CD4-positive, alpha-beta T cell treated with Interleukin-10 for 1 hour (primary cell): Measurements from ENCODE around the gene SYTL5.

Experiments used
- DNase-seq: peaks from one replicate; pipeline ENCODE4 v3.0.0-alpha.2; 2020

Gene SYTL5

DNA sequence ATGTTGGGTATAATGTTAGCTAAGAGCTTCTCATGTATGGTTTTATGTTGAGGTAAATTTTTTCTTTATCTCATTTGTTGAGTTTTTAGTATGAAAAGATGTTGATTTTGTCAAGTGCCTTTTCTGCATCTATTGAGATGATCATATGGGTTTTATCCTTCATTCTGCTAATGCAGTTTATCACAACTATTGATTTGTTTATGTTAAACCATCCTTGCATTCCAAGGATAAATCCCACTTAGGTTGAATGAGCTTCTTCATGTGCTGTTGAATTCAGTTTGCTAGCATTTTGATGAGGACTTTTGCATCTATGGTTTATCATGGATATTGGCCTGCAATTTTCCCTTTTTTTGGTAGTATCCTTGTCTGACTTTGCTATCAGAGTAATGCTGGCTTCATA is 93.3 kb downstream of the SYTL5 start:
- DNase-seq: no peak

DNA sequence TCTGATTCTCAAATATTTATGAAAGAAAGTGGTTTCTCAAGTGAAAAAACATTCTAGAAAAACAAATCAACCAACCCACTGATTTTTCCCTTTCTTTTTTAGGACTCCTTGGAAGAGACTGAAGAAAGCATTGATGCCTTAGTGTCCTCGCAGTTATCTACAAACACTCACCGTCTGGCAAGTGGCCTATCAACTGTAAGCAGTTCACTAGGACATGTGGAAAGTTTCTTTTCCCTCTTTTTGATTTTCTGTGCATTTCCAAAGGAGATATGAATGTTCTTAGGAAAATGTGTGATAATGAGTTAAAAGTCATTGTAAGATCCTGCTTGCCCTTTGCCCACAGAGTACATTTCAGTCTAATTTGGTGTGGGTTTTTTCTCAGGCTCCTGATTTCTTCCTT is 95.9 kb downstream of the SYTL5 start:
- DNase-seq: no peak

DNA sequence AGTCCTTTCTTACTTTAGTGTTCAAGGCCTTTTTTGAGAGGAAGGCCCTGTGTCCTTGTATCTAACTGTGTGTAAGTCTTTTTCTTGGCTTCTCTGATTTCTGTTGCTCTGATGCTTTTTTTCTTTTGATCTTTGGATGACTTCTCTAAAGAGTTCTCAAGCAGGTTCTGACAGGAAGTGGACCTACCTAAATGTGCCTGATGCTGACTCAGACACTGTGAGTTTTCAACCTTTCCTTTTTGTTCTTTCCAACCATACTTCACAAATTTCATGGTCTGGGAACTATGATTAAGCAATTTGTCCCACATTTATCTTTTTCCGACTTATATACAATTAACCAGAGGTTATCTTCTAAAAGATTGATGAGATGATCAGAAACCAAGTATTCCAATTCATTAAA is 96.5 kb downstream of the SYTL5 start:
- no peak for DNase-seq

DNA sequence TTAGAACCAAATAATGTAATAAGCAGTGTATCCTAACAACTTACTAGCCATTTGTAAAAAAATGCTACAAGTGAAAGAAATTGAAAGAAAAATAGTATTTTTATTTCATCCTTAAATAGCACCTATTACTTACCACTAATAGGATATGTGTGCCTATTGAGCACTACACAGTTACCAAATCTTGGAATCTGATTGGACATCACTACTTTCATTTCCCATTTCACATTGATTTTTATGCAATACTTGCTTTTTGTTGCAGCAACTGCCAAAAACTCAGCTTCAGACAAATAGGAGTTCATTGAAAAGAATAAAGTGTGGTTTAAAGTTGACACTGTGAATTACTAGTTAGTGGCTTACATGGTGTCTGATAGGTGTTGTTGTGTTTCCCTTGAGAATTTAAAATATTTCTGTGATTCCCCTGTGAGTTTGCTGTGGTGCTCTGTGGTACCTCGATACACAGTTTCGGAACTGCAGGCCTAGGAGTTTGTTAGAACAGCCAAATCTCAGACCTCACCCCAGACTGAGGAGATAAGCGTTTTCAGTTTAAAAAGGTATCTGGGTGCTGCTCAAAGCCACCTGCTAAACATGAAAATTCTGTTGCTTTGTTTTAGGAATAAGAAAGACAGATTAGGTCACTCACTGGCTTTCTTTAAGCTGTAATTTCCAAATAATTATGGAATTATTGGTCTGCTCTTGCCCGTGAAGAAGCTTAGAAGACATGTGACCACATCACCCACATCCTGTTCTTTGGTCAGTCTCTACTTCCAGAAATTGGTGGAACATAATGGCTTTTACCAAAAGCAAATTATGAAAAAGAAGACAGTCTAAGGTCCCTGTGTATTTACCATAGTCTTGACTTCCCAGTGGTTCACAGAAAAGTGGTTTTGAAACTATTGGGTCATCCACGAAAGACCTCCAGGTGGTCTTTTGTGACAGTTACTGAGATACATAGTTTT is 97.8 kb downstream of the SYTL5 start:
- no peak for DNase-seq

DNA sequence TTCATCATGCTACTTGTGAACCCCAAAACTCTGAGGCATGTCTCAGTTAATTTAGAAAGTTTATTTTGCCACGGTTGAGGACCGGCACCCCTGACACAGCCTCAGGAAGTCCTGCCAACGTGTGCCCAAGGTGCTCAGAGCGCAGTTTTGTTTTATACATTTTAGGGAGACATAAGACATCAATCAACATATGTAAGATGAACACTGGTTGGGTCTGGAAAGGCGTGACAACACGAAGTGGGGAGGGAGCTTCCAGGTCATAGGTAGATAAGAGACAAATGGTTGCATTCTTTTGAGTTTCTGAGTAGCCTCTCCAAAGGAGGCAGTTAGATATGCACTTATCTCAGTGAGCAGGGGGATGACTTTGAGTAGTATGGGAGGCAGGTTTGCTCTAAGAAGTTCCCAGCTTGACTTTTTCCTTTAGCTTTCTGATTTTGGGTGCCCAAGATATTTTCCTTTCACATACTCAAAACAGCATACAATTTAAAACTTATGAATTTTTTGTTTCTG is 98.9 kb downstream of the SYTL5 start:
- DNase-seq: no peak

DNA sequence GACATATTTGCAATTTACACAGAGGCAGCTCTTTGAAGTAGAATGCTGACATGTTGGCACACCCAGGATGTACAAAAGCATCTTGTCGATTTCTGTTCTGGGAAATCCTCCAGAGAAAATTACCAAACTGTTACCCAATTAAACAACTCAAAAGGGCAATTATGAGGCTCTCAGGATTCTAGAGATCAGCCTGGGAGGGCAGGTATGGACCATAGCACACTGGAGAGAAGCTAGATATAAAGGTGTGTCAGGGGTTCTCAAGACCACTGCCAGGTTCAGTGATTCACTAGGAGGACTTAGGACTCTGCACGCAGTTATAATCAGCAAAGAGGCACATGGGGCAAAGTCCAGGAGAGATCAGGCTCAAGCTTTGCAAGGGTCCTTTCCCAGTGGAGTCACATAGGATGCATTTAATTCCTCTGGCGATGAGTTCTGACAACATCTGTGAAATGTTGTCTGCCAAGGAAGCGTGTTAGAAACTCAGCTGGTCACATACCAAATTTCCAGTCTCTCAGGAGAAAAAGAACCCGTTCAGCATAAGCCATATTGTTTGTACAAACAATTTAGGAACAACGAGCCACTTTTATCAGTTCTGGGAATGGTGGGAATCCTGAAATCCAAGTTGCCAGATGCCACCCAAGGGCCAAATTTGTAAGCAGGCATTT is 100.8 kb downstream of the SYTL5 start:
- DNase-seq: no peak

DNA sequence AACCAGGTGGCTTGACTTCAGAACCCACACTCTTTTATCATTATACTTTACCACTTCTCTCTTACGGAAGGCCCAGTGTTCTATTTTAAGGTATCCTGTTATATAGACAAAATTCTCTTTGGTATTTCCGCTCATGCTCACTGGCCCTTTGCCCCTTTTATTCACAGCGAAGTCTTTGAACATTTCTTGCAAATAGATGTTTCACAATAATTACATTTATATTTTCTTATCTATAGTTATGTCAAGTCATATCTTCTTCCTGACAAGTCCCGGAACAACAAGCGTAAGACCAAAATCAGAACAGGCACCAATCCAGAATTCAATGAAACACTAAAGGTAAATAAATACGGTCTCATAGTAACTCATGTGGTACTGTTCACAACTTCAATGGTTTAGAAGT is 102.0 kb downstream of the SYTL5 start:
- no peak for DNase-seq

DNA sequence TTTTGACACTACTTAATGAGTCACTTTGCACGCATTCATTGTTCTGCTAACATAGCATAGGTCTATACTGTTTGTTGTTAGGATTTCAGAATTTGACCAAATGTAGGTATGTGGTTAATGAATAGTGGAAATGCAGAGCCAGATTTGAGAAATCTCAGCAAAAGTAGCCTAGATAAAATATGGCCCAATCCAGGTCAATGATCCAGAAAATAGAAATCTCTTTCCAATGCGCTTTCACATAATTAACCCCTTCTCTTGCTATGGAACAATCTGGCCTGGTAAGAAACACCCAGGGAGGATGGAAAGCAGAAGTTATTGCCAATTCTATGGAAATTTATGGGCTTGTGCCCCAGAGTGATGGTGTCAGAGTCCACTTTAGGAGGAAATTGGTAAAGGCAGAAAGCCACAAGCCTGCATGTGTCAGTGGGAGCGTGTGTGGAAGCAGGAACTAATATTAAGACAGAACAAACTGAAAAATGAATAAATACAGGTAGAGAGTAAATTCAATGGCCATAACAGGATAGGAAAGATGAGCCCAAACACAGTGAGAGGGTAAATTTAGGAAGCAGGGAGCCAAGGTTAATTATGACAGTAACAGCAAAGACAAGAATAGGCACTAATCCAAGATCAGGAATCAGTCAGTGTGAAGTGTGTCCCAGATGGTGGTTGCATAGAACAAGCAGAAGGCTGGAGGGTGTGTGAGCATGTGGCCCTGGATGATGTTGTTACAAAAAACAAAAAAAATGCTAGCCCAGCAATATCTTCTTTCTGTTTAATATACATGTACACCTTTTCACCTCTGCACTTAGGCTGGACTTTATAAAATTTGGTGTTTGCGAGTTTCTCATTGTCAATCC is 102.9 kb downstream of the SYTL5 start:
- no peak for DNase-seq

DNA sequence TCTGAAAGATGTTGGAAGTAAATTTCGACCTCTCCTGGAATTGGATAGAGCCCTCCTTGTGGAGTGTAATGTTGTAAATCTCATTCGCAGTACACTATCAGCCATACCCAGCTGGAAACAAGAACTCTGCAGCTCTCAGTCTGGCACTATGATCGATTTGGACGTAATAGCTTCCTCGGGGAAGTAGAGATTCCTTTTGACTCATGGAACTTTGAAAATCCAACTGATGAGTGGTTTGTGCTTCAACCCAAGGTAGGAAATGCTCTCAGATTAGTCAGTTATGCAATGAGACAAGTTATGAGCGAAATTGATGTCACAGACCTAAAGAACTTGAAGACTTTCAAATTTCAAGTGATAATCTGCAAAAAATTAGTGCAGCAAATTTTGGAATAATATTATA is 103.9 kb downstream of the SYTL5 start:
- no peak for DNase-seq

DNA sequence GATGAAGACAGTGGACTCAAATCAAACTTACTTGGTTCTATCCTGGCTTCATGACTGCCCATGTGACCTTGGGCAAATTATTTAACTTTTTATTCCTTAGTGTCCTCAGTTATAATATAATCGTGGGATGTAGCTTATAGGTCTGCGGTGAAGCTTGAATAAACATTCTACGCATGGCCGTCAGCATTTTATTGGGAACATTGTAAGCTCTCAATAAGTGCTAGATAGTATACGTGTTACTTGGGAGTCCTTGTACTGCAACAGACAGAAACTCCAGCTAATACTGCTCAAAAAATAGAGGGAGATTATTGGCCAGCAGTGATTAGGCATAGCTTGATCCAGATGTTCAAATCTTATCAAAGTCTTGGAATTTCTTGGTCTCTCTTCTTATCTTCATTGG is 104.8 kb downstream of the SYTL5 start:
- no peak for DNase-seq

DNA sequence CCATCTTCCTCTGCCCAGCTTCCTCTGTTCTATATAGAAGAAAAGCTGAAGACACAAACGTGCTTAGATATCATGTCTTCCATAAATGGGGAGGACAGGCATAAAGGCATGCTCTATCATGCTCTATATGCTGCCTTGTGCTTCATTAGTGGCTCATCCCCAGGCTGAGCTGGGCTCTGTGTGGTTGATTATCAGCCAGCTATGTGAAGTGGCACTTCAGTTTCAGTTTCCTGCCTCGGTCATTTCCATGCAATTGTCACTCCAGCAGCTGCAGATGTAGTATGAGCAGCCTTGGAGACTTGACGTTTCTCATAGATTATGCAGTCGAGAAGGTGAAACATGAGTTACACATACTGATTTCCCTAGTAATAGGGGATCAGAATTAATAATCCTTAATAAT is 106.2 kb downstream of the SYTL5 start:
- DNase-seq: no peak

DNA sequence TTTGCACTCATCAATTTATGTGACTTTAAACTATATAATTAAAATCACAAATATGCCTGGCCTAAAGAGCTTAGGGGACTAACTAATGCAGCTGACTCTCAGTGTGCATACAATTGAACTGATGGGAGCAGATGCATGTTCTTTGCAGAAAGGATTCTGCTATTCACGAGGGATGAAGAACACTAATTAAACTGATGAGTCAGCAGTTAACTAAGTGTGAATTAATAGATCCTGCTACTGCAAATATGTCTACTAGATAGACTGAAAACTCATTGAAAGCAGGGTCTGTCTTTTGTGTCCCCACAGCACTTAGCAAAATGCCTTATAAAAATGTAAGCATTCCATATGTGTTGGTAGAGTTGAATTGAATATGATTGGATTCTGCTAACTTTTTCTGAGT is 110.4 kb downstream of the SYTL5 start:
- no peak for DNase-seq

DNA sequence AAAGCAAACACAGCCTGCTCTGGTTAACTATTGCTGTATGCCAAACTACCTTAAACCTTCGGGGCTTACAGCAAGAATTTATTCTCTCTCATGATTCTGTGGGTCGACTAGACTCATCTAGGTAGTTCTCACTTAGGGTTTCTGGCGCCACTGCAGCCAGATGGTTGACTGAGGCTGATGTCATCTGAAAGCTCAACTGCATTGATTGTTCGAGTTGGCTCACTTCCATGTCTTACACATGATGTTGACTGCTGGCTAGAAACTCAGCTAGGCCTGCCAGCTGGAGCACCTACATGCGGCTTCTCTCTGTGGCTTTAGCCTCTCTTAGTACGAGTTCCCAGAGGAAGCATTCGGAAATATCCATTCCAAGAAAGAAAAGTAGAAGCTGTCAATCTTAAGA is 111.1 kb downstream of the SYTL5 start:
- DNase-seq: no peak

DNA sequence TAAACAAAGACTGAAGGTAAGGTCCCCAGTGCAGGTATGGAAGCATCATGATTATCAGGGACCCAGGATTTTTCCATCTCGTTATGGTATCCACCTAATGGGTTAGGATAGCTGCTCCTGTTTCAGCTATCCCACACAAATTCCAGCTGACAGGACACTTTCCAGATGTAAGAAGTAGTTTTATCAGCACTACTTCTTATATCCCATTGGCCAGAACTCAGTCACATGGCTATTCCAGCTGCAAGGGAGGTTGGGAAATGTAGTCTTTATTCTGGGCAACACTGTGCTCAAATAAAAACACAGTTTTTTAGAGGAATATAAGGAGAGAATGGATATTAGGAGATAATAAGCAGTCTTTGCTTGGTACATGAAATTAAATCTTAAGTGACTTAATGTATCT is 117.6 kb downstream of the SYTL5 start:
- DNase-seq: no peak

DNA sequence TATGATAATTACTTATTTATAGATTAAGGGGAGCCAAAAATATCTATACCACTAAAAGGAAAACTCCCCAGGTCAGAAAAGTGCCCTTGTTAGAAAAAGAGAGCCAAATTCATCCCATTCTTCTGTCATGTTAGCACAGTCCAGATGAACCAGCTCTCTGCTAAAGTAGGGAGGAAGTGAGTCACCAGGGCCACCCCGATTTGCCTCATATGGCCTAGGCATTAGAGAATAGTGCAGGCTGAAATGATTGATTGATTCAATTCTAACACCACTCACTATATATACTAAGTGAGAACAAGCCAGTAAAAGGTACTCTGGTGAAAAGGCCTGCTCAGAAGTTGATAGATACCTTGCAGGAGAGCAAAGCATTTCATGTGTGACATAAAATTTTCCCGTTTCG is 119.8 kb downstream of the SYTL5 start:
- no peak for DNase-seq

DNA sequence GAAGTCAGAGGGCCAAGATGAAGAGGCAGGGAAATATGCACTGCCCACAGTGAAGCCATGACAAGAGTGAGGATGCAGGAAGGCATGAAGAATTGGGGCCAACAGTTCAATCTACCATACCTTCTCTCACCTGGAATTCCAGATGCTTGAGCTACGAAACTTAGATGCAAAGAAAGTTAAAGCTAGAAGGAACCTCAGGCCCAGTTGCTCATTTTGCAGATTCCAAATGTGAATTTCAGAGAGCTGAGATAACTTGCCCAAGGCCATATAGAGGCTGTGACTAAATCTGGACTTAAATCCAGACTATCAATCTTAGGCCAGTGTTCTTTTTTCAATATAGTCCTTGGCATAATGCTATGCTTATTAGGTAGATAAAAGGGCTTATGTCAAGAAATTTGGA is 121.6 kb downstream of the SYTL5 start:
- DNase-seq: no peak

DNA sequence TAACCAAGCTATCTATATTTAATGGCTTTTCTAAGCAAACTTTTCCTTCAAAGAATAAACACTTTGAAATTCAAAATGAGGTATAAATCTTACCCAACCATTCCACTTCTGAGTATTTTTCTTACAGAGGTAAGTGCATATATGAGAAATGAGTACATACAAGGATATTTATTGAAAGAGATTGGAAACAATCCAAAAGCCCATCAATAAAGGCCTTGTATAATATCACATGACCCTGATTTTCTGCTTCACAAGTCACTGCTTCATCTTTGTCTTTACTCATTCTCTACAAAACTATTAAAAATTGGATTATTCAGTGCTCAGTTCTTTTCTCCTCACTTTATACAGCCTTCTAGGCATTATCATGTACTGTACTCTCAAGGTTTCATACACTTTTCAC is 123.0 kb downstream of the SYTL5 start:
- no peak for DNase-seq

DNA sequence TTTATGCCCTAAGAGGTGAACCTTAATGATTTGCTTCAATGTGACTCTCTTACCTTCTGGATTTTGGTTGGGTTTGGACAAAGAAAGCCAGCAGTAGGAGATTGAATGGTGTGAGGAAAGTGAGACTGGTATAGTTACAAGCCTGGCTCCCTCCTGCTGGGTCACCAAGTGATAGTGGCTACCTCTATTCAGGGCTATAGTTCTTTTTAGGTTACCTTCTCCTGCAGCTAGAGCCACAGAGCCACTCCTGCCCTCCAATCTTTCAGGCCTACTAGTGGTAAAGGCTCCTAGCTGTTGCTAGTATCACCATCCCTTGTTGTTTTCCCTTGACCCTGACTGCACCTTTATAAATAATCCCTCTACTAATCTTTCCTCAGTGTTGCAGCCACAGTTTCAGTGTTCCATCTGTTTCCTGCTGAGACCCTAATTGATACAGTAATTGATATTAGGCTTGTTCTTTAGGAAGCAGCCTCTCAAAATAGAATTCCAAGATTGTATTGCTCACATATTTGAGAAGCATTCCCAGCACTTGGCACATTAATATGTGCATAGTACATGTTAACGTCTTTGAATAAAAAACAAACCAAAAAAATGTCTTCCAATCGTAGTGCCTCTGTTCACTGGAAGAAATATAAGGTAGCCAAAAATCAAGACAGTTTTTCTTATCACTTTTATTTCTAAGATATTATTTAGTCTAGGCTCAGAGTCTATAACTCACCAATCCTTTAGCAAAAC is 132.0 kb downstream of the SYTL5 start:
- DNase-seq: no peak

DNA sequence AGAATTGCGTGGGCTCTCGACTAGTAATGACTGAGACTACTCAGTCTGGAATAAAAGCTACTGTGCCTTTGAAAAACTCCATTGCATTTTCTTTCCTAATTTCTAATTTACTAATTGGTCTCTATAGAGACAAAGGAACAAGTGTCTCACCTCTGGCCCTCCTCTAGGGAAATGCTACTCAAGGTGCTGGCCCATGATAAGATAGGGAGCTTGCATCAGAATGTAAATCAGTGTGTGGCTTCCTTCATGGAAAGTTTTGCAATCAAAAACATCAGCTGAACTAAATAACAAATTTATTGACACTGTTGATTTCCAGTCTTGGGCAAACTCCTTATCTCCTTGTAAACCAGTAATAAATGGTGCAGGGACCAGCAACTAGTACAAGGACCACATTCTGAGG is 132.5 kb downstream of the SYTL5 start:
- no peak for DNase-seq

DNA sequence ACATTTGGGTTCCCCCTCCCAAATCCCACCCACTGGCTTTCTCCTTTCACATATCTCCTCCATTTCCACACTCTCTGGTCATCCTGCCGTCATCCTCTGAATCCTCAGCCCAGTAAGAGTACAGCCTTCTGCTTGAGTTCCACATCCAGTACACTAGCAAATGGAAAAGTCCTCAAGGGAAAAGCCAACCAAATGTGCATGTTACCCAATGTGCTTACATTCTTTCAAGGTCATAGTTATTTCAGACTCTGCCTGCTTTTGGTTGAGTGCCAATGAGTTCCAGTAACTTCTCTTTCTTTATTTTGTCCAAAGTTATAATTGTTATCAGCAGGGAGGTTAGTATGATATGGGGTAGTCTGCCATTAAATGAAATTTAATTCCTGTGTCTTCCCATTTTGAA is 136.3 kb downstream of the SYTL5 start:
- no peak for DNase-seq

DNA sequence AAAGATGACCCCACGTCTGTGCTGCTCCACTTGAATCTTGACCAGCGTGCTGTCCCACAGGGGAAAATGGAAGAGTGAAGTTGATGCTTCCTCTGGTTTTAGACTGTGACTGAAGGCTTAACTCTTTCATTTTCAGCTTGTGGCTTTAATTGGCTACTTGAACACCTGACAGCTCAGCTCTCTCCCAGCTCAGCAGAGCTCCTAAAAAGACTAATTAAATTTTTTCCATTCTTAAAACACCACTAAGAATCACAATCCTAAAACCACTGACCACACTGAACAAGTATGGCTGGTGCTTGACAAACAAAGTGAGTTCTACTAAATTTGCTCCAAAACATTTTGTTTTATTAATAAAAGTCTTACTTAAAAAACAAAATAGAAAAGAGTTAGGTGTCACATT is 142.7 kb downstream of the SYTL5 start:
- no peak for DNase-seq

DNA sequence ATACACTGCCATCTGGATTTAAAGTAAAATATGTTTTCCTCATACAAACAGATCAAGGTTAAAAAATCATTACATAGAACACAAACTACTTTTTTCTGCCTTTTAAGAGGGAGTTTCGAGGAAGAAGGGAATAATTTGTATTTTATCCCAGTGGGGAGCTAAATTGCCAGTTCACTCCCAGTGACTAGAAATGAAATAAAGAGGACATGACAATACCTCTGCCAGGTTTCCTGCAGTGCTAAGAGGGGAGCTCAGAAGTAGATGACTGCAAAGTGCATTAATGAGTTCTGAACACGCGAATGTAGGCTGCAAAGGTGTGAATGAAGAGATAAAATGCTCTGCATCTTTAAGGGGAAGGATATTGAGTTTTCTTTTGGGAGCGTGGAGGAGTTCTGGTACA is 144.6 kb downstream of the SYTL5 start:
- no peak for DNase-seq

DNA sequence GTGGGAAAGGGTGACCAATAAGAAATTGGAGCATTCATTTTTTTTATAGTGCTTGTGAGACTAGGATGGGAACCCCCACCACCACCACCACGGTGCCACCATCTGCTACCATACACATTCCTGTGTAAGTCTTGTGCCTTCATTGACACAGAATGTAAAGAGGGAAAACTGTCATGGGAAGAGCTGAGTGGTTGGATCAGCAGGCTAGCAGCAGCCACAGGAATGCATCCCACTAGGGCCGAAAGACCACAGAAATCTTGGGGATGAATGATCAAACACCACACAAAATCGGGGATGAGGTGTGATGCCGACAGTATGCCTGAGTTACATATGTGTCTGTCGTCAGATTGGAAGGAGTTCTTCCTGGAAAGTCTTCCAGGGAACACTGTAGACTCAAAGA is 145.1 kb downstream of the SYTL5 start:
- DNase-seq: no peak
